GM12878 (cell line): ENCODE data around the gene SON. TPM values are rescaled to one million over a fixed set of nuclear protein-coding genes. Genes with fewer than 3 reads are reported as not detected.

Experiments
- BACH1 ChIP-seq: fragments of 450-650 bp; IDR thresholded peaks from 2 replicates; pipeline ENCODE4 v1.6.1; 2017; ENCODE audit warnings: mild to moderate bottlenecking, borderline replicate concordance
- CREB1 ChIP-seq: IDR thresholded peaks from 2 replicates; pipeline ENCODE4 v1.6.1; 2012; ENCODE audit warnings: low read depth, mild to moderate bottlenecking, inconsistent platforms
- FOXK2 ChIP-seq: fragments of 450-650 bp; IDR thresholded peaks from 2 replicates; pipeline ENCODE4 v1.6.1; 2017; ENCODE audit warnings: mild to moderate bottlenecking, moderate library complexity
- FOXM1 ChIP-seq: IDR thresholded peaks from 2 replicates; pipeline ENCODE4 v1.6.1; 2012; ENCODE audit warnings: low read depth, mild to moderate bottlenecking, inconsistent platforms, low read length, moderate library complexity
- GABPA ChIP-seq: IDR thresholded peaks from 2 replicates; pipeline ENCODE4 v1.6.1; 2014; ENCODE audit warnings: antibody characterized with exemption, low read depth, mild to moderate bottlenecking, inconsistent platforms
- HDAC6 ChIP-seq: fragments of 200-600 bp; sonication (generic); IDR thresholded peaks from one replicate; pipeline ENCODE4 v1.8.0; 2017; ENCODE audit warnings: antibody characterized with exemption; ENCODE audit not compliant: unreplicated experiment
- MYC ChIP-seq: IDR thresholded peaks from 2 replicates; pipeline ENCODE4 v1.6.1; 2011; ENCODE audit warnings: mild to moderate bottlenecking, low read length, moderate library complexity, inconsistent platforms; ENCODE audit not compliant: insufficient read depth, insufficient replicate concordance, insufficient read length, severe bottlenecking
- NR2C1 ChIP-seq: fragments of 450-650 bp; IDR thresholded peaks from 2 replicates; pipeline ENCODE4 v1.6.1; 2017; ENCODE audit warnings: antibody characterized with exemption, mild to moderate bottlenecking, moderate library complexity
- REST ChIP-seq: IDR thresholded peaks from 2 replicates; pipeline ENCODE4 v1.6.1; 2012; ENCODE audit warnings: mild to moderate bottlenecking, low read depth, low read length
- RUNX3 ChIP-seq: IDR thresholded peaks from 2 replicates; pipeline ENCODE4 v1.6.1; 2012; ENCODE audit warnings: low read length, inconsistent platforms
- TBL1XR1 ChIP-seq: IDR thresholded peaks from 2 replicates; pipeline ENCODE4 v1.6.1; 2012; ENCODE audit warnings: low read depth, low read length, improper control_type of control experiment
- TCF12 ChIP-seq: IDR thresholded peaks from 2 replicates; pipeline ENCODE4 v1.6.1; 2011; ENCODE audit warnings: low read depth, mild to moderate bottlenecking, low read length
- WRNIP1 ChIP-seq: IDR thresholded peaks from 2 replicates; pipeline ENCODE4 v1.6.1; 2011; ENCODE audit warnings: low read depth, low read length, improper control_type of control experiment, borderline replicate concordance
- YBX1 ChIP-seq: fragments of 450-650 bp; IDR thresholded peaks from 2 replicates; pipeline ENCODE4 v1.6.1; 2016; ENCODE audit warnings: antibody characterized with exemption
- ZBTB40 ChIP-seq: fragments of 450-650 bp; IDR thresholded peaks from 2 replicates; pipeline ENCODE4 v1.6.1; 2016; ENCODE audit warnings: mild to moderate bottlenecking, moderate library complexity, borderline replicate concordance
- ZNF24 ChIP-seq: fragments of 450-650 bp; IDR thresholded peaks from 2 replicates; pipeline ENCODE4 v1.6.1; 2017; ENCODE audit warnings: antibody characterized with exemption, mild to moderate bottlenecking
- polyA plus RNA-seq, 11 experiments: library from polyadenylated mRNA; depleted of rRNA in 4 of 11; unstranded in 6 of 11; stranded (reverse) in 5 of 11; fragments of >200 nt; fragmentation: Nextera tagmentation in 4 of 11; fragmentation: Illumina TruSeq in 1 of 11; extraction: Ambion mirVana in 4 of 11; extraction: Trizol in 1 of 11; gene quantifications; 1 replicate in 1 of 11; 2 replicates in 10 of 11; pipeline versions ENCODE4 v1.2.1 to v1.2.3, GENCODE V29; 2011 to 2016; ENCODE audit warnings: inconsistent platforms in 2 of 11, missing spikeins in 2 of 11, low read depth in 1 of 11
- total RNA-seq, 4 experiments: library from RNA; depleted of rRNA in 3 of 4; stranded (reverse); fragments of >200 nt in 3 of 4; fragmentation: Illumina TruSeq in 1 of 4; extraction: Trizol in 1 of 4; gene quantifications; 2 replicates each; pipeline versions ENCODE4 v1.2.1 to v1.2.3, GENCODE V29; 2013 to 2021
- TF ChIP-seq, protein P1 (sequence below): IDR thresholded peaks from 2 replicates; pipeline ENCODE4 v1.6.1; 2011; ENCODE audit warnings: low read depth, low read length, improper control_type of control experiment, borderline replicate concordance
- TF ChIP-seq, protein P2 (sequence below): fragments of 450-650 bp; IDR thresholded peaks from 2 replicates; pipeline ENCODE4 v1.6.1; 2017; ENCODE audit warnings: mild to moderate bottlenecking

SON gene
- total and polyA plus RNA-seq, 10 of the 15 experiments (the other 5 are each of a cell fraction or from before 2014, with no cell fraction given), result 95.7 to 788 (median 251) TPM

DNA sequence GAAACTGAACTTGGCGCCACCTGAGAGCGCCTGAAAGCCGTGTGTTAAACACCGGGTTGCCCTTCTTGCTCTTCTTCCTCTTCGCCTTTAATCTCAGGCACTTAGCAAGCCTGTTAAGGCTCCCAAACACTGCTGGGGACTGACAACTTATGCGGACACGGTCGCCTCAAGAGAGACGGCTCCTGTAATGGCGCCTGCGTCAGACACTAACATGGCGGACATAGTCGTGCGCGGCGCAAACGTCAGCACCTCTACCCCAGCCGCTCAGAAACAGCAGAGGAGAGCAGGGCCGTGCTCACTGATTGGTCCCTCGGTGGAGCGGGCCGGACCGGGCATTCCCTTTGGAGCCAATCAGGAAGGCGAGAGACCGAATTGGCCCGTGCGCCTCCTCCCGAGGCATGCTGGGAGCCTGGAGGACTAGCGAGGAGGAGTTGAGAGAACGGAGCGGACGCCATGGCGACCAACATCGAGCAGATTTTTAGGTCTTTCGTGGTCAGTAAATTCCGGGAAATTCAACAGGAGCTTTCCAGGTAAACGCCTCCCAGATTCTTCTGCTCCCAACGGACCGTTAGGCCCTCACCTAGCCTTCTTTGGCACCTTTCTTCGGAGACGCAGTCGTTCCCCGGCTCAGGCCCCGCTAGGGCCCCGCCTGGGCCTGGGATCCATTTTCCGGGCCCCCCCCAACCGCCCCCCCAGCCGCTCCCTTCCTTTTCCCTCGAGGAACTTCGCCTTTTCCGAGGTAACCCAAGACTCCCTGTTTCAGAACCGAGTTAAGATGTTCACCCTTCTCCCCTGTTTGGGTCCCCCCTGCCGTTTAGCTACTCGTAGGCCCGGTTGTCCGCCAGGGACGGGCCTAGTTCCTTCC lies at the start of gene SON (continued):
- TF ChIP-seq BACH1 (0 out of 2 replicates have a peak, but pooled peaks have one; percentile 26), HDAC6 (no peak), WRNIP1 (no peak), YBX1 (no peak), ZNF24 (no peak), GABPA (no peak), MYC (peak; percentile 26), RUNX3 (peak; percentile 46), NR2C1 (peak; percentile 72), TBL1XR1 (no peak), CREB1 (peak; percentile 94), ZBTB40 (no peak), FOXM1 (no peak), TCF12 (peak; percentile 13; the same call in 1 of the 2 replicates), FOXK2 (no peak), REST (no peak)
- TF ChIP-seq, protein P1, sequence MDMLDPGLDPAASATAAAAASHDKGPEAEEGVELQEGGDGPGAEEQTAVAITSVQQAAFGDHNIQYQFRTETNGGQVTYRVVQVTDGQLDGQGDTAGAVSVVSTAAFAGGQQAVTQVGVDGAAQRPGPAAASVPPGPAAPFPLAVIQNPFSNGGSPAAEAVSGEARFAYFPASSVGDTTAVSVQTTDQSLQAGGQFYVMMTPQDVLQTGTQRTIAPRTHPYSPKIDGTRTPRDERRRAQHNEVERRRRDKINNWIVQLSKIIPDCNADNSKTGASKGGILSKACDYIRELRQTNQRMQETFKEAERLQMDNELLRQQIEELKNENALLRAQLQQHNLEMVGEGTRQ, result no peak
- TF ChIP-seq, protein P2, sequence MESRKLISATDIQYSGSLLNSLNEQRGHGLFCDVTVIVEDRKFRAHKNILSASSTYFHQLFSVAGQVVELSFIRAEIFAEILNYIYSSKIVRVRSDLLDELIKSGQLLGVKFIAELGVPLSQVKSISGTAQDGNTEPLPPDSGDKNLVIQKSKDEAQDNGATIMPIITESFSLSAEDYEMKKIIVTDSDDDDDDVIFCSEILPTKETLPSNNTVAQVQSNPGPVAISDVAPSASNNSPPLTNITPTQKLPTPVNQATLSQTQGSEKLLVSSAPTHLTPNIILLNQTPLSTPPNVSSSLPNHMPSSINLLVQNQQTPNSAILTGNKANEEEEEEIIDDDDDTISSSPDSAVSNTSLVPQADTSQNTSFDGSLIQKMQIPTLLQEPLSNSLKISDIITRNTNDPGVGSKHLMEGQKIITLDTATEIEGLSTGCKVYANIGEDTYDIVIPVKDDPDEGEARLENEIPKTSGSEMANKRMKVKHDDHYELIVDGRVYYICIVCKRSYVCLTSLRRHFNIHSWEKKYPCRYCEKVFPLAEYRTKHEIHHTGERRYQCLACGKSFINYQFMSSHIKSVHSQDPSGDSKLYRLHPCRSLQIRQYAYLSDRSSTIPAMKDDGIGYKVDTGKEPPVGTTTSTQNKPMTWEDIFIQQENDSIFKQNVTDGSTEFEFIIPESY, result no peak
